ENCODE results near the gene TRPV3.

TRPV3 gene

DNA sequence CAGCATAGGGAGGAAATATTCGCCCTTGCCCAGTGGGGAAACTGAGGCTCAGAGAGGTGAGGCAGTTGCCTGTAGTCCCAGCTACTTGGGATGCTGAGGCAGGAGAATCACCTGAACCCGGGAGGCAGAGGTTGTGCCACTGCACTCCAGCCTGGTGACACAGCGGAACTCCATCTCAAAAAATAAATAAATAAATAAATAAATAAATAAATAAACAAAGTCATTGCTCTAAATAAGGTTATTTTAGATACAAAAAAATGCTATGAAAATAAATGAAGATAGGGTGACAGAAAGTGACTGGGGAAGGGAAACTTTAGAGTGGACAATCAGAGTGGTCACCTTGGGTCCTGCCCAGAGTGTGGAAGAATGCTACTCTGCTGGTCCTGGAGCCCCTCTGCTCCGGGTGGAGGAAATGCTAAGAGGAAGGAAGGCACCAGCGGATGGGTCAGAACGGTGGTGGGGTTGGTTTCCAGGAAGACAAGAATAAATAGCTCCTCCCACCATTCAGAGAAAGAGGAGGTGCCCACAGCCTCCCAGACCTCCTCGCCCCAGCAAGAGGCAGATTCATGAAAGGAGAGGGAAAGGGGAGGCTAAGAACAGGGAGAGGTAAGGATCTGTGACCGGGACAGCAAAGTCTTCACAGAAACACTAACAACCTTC lies 17.6 kb downstream of the TRPV3 start:
- no peaks in the 10 kb centered on the region for H3K27me3 ChIP-seq (ENCODE audit: low read depth, low read length)
- no peak overlapping the region for H3K4me2 ChIP-seq (ENCODE audit: low read length)
- H4K20me1 ChIP-seq (ENCODE audit: insufficient read depth, low read length): no peaks in the 10 kb centered on the region
- H3K4me3 ChIP-seq (ENCODE audit: low read length): no peak overlapping the region
- no peaks in the 10 kb centered on the region for H3K9me3 ChIP-seq (ENCODE audit: insufficient read depth, low read length)
- no peaks in the 10 kb centered on the region for H3K79me2 ChIP-seq (ENCODE audit: low read length)
- no peak overlapping the region for H3K9ac ChIP-seq (ENCODE audit: low read length)
- no peaks in the 10 kb centered on the region for H3K36me3 ChIP-seq (replicated peaks; ENCODE audit: low read depth, low read length)
- no peak overlapping the region for H2AFZ ChIP-seq (ENCODE audit: low read depth, low read length)
- no peak overlapping the region for H3K27ac ChIP-seq (ENCODE audit: low read length)
- TF ChIP-seq EZH2phosphoT487 (IDR thresholded peaks at IDR 0.05; ENCODE audit: low read depth): no peak
- TF ChIP-seq, protein P1, sequence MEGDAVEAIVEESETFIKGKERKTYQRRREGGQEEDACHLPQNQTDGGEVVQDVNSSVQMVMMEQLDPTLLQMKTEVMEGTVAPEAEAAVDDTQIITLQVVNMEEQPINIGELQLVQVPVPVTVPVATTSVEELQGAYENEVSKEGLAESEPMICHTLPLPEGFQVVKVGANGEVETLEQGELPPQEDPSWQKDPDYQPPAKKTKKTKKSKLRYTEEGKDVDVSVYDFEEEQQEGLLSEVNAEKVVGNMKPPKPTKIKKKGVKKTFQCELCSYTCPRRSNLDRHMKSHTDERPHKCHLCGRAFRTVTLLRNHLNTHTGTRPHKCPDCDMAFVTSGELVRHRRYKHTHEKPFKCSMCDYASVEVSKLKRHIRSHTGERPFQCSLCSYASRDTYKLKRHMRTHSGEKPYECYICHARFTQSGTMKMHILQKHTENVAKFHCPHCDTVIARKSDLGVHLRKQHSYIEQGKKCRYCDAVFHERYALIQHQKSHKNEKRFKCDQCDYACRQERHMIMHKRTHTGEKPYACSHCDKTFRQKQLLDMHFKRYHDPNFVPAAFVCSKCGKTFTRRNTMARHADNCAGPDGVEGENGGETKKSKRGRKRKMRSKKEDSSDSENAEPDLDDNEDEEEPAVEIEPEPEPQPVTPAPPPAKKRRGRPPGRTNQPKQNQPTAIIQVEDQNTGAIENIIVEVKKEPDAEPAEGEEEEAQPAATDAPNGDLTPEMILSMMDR (IDR thresholded peaks at IDR 0.05; ENCODE audit: low read depth, low read length): no peak
- no peaks in the 10 kb centered on the region for H3K4me1 ChIP-seq (ENCODE audit: low read length)

DNA sequence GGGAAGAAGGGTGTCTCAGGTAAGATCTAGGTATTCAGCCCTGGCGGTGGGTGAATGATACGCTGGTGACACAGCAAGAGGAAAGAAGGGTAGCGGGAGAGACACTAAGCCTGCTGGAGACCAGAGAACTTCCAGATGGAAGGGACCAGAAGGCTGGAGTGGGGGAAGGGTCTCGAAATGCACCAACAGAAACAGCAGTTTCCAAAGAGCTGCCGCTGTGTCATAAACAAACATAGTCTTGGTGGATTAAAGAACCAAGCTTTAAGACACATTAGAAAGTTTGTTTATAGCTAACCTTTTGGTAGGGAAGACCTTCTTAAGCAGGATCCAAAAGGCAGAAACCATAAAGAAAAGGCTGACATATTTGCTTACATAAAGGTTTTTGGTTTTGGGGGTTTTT lies 20.9 kb downstream of the TRPV3 start:
- Histone ChIP-seq H3K36me3 (replicated peaks; ENCODE audit: low read depth, low read length) (no peaks in the 10 kb centered on the region), H3K9me3 (ENCODE audit: insufficient read depth, low read length) (no peaks in the 10 kb centered on the region), H3K27me3 (ENCODE audit: low read depth, low read length) (no peaks in the 10 kb centered on the region), H2AFZ (ENCODE audit: low read depth, low read length) (no peak overlapping the region), H3K79me2 (ENCODE audit: low read length) (no peaks in the 10 kb centered on the region), H4K20me1 (ENCODE audit: insufficient read depth, low read length) (no peaks in the 10 kb centered on the region), H3K4me2 (ENCODE audit: low read length) (no peak overlapping the region), H3K9ac (ENCODE audit: low read length) (no peak overlapping the region), H3K4me1 (ENCODE audit: low read length) (no peaks in the 10 kb centered on the region), H3K27ac (ENCODE audit: low read length) (no peak overlapping the region), H3K4me3 (ENCODE audit: low read length) (no peak overlapping the region)
- TF ChIP-seq EZH2phosphoT487 (IDR thresholded peaks at IDR 0.05; ENCODE audit: low read depth): no peak
- TF ChIP-seq, protein P1 (IDR thresholded peaks at IDR 0.05; ENCODE audit: low read depth, low read length): no peak

DNA sequence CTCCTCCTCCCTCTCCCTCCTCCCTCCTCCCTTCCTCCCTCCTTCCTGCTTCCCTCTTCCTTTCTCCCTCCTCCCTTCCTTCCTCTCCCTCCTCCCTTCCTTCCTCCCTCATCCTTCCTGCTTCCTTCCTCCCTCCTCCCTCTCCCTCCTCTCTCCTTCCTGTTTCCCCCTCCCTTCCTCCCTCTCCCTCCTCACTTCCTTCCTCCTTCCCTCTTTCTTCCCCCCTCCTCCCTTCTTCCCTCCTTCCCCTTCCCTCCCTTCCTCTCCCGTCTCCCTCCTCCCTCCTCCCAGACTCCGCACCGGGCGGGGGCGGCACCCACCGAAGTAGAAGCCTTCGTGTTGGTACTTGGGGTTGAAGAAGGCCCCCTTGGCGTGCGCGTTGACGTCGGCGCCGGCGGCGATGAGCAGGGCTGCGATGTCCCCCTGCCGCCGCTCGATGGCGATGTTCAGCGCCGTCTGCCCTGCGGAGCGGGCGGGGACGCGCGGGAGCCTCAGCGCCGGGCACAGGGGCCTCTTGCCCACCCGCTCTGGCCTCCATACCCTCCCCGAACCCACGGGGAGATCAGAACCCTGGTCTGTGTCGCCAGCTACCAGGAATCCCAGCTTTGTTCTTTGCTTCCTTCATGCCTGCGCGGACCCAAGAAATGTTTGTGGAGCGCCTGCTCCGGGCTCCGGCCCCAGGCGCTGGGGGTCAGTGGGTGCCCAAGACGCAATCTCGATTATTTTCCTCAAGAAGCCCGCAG lies 22.2 kb downstream of the TRPV3 start:
- Histone ChIP-seq H4K20me1 (ENCODE audit: insufficient read depth, low read length) (no peaks in the 10 kb centered on the region), H3K9me3 (ENCODE audit: insufficient read depth, low read length) (no peaks in the 10 kb centered on the region), H3K27ac (ENCODE audit: low read length) (no peak overlapping the region), H3K9ac (ENCODE audit: low read length) (no peak overlapping the region), H3K4me3 (ENCODE audit: low read length) (no peak overlapping the region), H2AFZ (ENCODE audit: low read depth, low read length) (no peak overlapping the region), H3K4me1 (ENCODE audit: low read length) (no peaks in the 10 kb centered on the region), H3K4me2 (ENCODE audit: low read length) (no peak overlapping the region), H3K79me2 (ENCODE audit: low read length) (no peaks in the 10 kb centered on the region), H3K27me3 (ENCODE audit: low read depth, low read length) (no peaks in the 10 kb centered on the region), H3K36me3 (replicated peaks; ENCODE audit: low read depth, low read length) (no peaks in the 10 kb centered on the region)
- TF ChIP-seq, protein P1 (IDR thresholded peaks at IDR 0.05; ENCODE audit: low read depth, low read length): no peak
- no peak for TF ChIP-seq EZH2phosphoT487 (IDR thresholded peaks at IDR 0.05; ENCODE audit: low read depth)

DNA sequence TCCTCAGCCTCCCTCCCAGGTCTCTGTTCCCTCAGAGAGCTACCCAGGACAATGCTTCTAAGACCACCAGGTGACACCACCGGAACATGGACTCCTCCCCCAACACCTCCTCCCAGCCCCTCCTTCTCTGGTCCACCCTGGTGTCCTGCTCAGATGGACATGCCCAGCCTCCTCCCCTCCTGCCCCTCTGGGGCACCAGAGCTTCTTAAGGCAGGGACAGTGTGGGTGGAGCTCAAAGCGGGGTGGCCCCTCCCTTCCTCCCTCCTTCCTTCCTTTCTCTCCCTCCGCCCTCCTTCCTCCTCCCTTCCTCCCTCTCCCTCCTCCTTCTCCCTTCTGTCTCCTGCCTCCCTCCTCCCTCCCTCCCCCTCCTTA lies 22.7 kb downstream of the TRPV3 start:
- no peak for TF ChIP-seq EZH2phosphoT487 (IDR thresholded peaks at IDR 0.05; ENCODE audit: low read depth)
- TF ChIP-seq, protein P1 (IDR thresholded peaks at IDR 0.05; ENCODE audit: low read depth, low read length): no peak
- Histone ChIP-seq H2AFZ (ENCODE audit: low read depth, low read length) (no peak overlapping the region), H3K27ac (ENCODE audit: low read length) (no peak overlapping the region)

More for the DNA sequence above, 22.7 kb downstream of the TRPV3 start:
- Histone ChIP-seq H3K4me2 (ENCODE audit: low read length) (no peak overlapping the region), H3K9ac (ENCODE audit: low read length) (no peak overlapping the region), H3K9me3 (ENCODE audit: insufficient read depth, low read length) (no peaks in the 10 kb centered on the region), H3K27me3 (ENCODE audit: low read depth, low read length) (no peaks in the 10 kb centered on the region), H3K79me2 (ENCODE audit: low read length) (no peaks in the 10 kb centered on the region), H3K36me3 (replicated peaks; ENCODE audit: low read depth, low read length) (no peaks in the 10 kb centered on the region), H3K4me1 (ENCODE audit: low read length) (no peaks in the 10 kb centered on the region), H4K20me1 (ENCODE audit: insufficient read depth, low read length) (no peaks in the 10 kb centered on the region), H3K4me3 (ENCODE audit: low read length) (no peak overlapping the region)

All from OCI-LY3 (cell line).